B cell (primary cell): ENCODE data around the gene EMB. TPM values are rescaled to one million over a fixed set of nuclear protein-coding genes. Genes with fewer than 3 reads are reported as not detected.
"Not testable (repeated sequence)": the region's sequence is repeated elsewhere in the genome, so short reads cannot be mapped to it uniquely, and the experiment has no call there.

ENCODE experiments used
- ATAC-seq: fragments of 200-7000 bp; cut with Tn5 transposase; one replicate; pipeline ENCODE4 v1.10.0; 2021; ENCODE audit warnings: low read depth, mild to moderate bottlenecking, moderate number of reproducible peaks, moderate library complexity
- CTCF ChIA-PET: fragments of 350-600 bp; sonication (Branson Sonifier 250); formaldehyde crosslinking; loops from one replicate; lab custom pipeline; 2021; ENCODE audit warnings: antibody characterized with exemption, inconsistent platforms; lab: Charles Lee
- POLR2A ChIA-PET: fragments of 350-600 bp; sonication (Branson Sonifier 250); formaldehyde crosslinking; loops from one replicate; lab custom pipeline; 2021; ENCODE audit warnings: antibody characterized with exemption; lab: Charles Lee
- DNase-seq: peaks from one replicate; pipeline ENCODE4 v3.0.0; 2013
- H2AFZ ChIP-seq: 2 replicates; pipeline ENCODE4 v1.6.1; 2012; ENCODE audit warnings: mild to moderate bottlenecking, low read depth, low read length; ENCODE audit not compliant: insufficient read depth, poor library complexity, severe bottlenecking
- H3K27ac ChIP-seq, 2 donors: 1 replicate in 1 of 2; 2 replicates in 1 of 2; pipeline ENCODE4 v1.5.1; 2012 to 2013; ENCODE audit warnings: low read length in 2 of 2, mild to moderate bottlenecking in 2 of 2, moderate library complexity in 1 of 2
- H3K27me3 ChIP-seq, 4 experiments: fragments of 200-600 bp in 1 of 4; sonication (generic) in 1 of 4; replicated peaks in 1 of 4; 1 replicate in 2 of 4; 2 replicates in 2 of 4; pipeline versions ENCODE4 v1.6.1 to v1.7.0; 2013 to 2016; ENCODE audit warnings: low read length in 3 of 4, mild to moderate bottlenecking in 2 of 4, mixed read lengths in 1 of 4, moderate library complexity in 1 of 4; ENCODE audit not compliant: insufficient read depth in 4 of 4, control insufficient read depth in 3 of 4; ENCODE audit errors: control extremely low read depth in 1 of 4
- H3K36me3 ChIP-seq, 2 experiments: replicated peaks in 1 of 2; 1 replicate in 1 of 2; 2 replicates in 1 of 2; pipeline versions ENCODE4 v1.6.1 to v1.7.1; 2013; ENCODE audit warnings: low read length in 1 of 2; ENCODE audit not compliant: insufficient read depth in 2 of 2, control insufficient read depth in 1 of 2; ENCODE audit errors: control extremely low read depth in 1 of 2, extremely low read depth in 1 of 2
- H3K4me1 ChIP-seq, 2 donors: fragments of 200-600 bp in 1 of 2; sonication (generic) in 1 of 2; 1 replicate in 1 of 2; 2 replicates in 1 of 2; pipeline versions ENCODE4 v1.5.1 to v1.6.1; 2013 to 2017; ENCODE audit warnings: low read length in 2 of 2; ENCODE audit not compliant: control insufficient read depth in 2 of 2, insufficient read depth in 2 of 2
- H3K4me2 ChIP-seq: replicated peaks from 2 replicates; pipeline ENCODE3; 2012; ENCODE audit warnings: mild to moderate bottlenecking, low read depth, low read length; ENCODE audit not compliant: poor library complexity, severe bottlenecking
- H3K4me3 ChIP-seq, 5 experiments: fragments of 200-600 bp in 1 of 5; sonication (generic) in 1 of 5; 1 replicate in 3 of 5; 2 replicates in 2 of 5; pipeline versions ENCODE4 v1.5.1 to v1.7.0; 2011 to 2016; ENCODE audit warnings: low read length in 4 of 5, mild to moderate bottlenecking in 4 of 5, low read depth in 2 of 5, control low read depth in 1 of 5, moderate library complexity in 1 of 5; ENCODE audit not compliant: insufficient read depth in 1 of 5; ENCODE audit errors: control extremely low read depth in 1 of 5, extremely low read depth in 1 of 5
- H3K79me2 ChIP-seq: fragments of 200-600 bp; sonication (generic); one replicate; pipeline ENCODE4 v1.6.0; 2016; ENCODE audit warnings: low read length; ENCODE audit not compliant: control insufficient read depth, insufficient read depth
- H3K9ac ChIP-seq: fragments of 200-600 bp; sonication (generic); 2 replicates; pipeline ENCODE4 v1.6.1; 2017; ENCODE audit warnings: mild to moderate bottlenecking, low read length, moderate library complexity
- H3K9me3 ChIP-seq, 3 donors: one replicate each; pipeline versions ENCODE4 v1.6.1 to v1.7.1; 2013; ENCODE audit warnings: low read length in 2 of 3; ENCODE audit not compliant: control insufficient read depth in 2 of 3, insufficient read depth in 1 of 3; ENCODE audit errors: control extremely low read depth in 1 of 3
- H4K20me1 ChIP-seq: 2 replicates; pipeline ENCODE4 v1.6.0; 2012; ENCODE audit warnings: mild to moderate bottlenecking, low read length; ENCODE audit not compliant: insufficient read depth, control insufficient read depth, poor library complexity, severe bottlenecking
- H3K27ac Mint-ChIP-seq: one replicate; pipeline ENCODE4 v1.8.0; 2021; ENCODE audit warnings: mixed read lengths
- H3K27me3 Mint-ChIP-seq: one replicate; pipeline ENCODE4 v1.8.0; 2021; ENCODE audit warnings: mixed read lengths
- H3K4me1 Mint-ChIP-seq: one replicate; pipeline ENCODE4 v1.8.0; 2021; ENCODE audit warnings: mixed read lengths
- H3K4me3 Mint-ChIP-seq: one replicate; pipeline ENCODE4 v1.8.0; 2021; ENCODE audit warnings: mixed read lengths
- H3K9me3 Mint-ChIP-seq: one replicate; pipeline ENCODE4 v1.8.0; 2022; ENCODE audit warnings: mixed read lengths; ENCODE audit not compliant: insufficient read depth
- CTCF ChIP-seq: fragments of 200-600 bp; IDR thresholded peaks from one replicate; pipeline ENCODE4 v1.8.0; 2022; ENCODE audit warnings: antibody characterized with exemption, mild to moderate bottlenecking
- EZH2 ChIP-seq: IDR thresholded peaks from 2 replicates; pipeline ENCODE4 v1.6.1; 2012; ENCODE audit warnings: borderline replicate concordance, low read depth, mild to moderate bottlenecking, moderate library complexity, low read length; ENCODE audit not compliant: insufficient read depth, poor library complexity, severe bottlenecking
- WGBS: methylation state at CpG from one replicate; pipeline ENCODE4 v1.1.5; 2013; ENCODE audit warnings: missing lambda C conversion rate; ENCODE audit not compliant: insufficient coverage; 5-methylcytosine and 5-hydroxymethylcytosine counted together
- intact Hi-C: fragments of 100-400 bp; cut with micrococcal nuclease; formaldehyde crosslinking; loops from one replicate; pipeline ENCODE4 v1.10.0; 2022
- polyA minus RNA-seq: library from RNA; depleted of rRNA, polyadenylated mRNA; stranded (reverse); fragments of >200 nt; gene quantifications from 2 replicates; pipeline ENCODE4 v1.2.3, GENCODE V29; 2012
- polyA plus RNA-seq: library from polyadenylated mRNA; depleted of rRNA; stranded (reverse); fragments of >200 nt; gene quantifications from 2 replicates; pipeline ENCODE4 v1.2.3, GENCODE V29; 2012
- total RNA-seq, 2 donors: library from RNA; stranded (reverse); fragments of 120-200 nt in 1 of 2; gene quantifications; 1 replicate in 1 of 2; 2 replicates in 1 of 2; pipeline versions ENCODE4 v1.2.3 to v1.2.4, GENCODE V29; 2013 to 2022

The EMB gene
- total RNA-seq (95.5 and 95.7 TPM in 2 replicates), polyA plus RNA-seq (40.7 and 43.3 TPM in 2 replicates), polyA minus RNA-seq (60.9 and 119 TPM in 2 replicates)
- total RNA-seq (2013): 183 TPM

GRCh38 chr5:50440651-50441492 is at the start of gene EMB:
Gene EMB, minus strand, starts transcription at chr5:50441288. Its CDS starts 137 bp downstream, at chr5:50441151.
- intact Hi-C loops: loop anchor here (1.0 to 10.0 kb wide), 7 partner anchors 9 to 301 kb away; no protein-coding TSS in a partner anchor
- Mint-ChIP-seq H3K4me3 (peak within 1 kb of the TSS; percentile 95), H3K27ac (peak within 1 kb of the TSS; percentile 96), H3K9me3 (no peaks in the 10 kb centered on the region), H3K4me1 (peaks cover 64% of the 10 kb centered on the region), H3K27me3 (no peaks in the 10 kb centered on the region)
- WGBS: under 1% methylated on average over 75 of the region's 80 CpGs
- H3K27ac ChIP-seq: peak within 1 kb of the TSS; percentile 85 to 96
- ChIA-PET CTCF (interaction anchor here (0.6 to 2.9 kb wide), 17 partner anchors 10 to 412 kb away, joined by 3 to 27 read pairs (median 5); no protein-coding TSS in a partner anchor), POLR2A (interaction anchor here (0.7 to 2.4 kb wide), 6 partner anchors 13 to 226 kb away, joined by 3 to 19 read pairs (median 3); partner anchors contain the start of gene PARP8)
- peak within 1 kb of the TSS; percentile 84 for H2AFZ ChIP-seq
- H3K4me2 ChIP-seq: peak within 1 kb of the TSS; percentile 87
- H3K9me3 ChIP-seq: no peaks in the 10 kb centered on the region
- ATAC-seq (peak; percentile 74), DNase-seq (peak; percentile 91)
- no peaks in the 10 kb centered on the region for H4K20me1 ChIP-seq
- H3K79me2 ChIP-seq: peaks cover 41% of the 10 kb centered on the region
- peaks cover 38 to 44% of the 10 kb centered on the region in 2 donors for H3K4me1 ChIP-seq
- H3K9ac ChIP-seq: peak within 1 kb of the TSS; percentile 98
- peak within 1 kb of the TSS; percentile 64 to 86 (median 79) for H3K4me3 ChIP-seq
- H3K36me3 ChIP-seq: no peaks in the 10 kb centered on the region
- no peaks in the 10 kb centered on the region for H3K27me3 ChIP-seq
- TF ChIP-seq CTCF (peak; percentile 56), EZH2 (no peak)

GRCh38 chr5:50489491-50489890 is 48.4 kb upstream of the EMB start:
- ATAC-seq, H3K4me1 Mint-ChIP-seq, H3K9ac ChIP-seq, H3K36me3 ChIP-seq, H3K27me3 ChIP-seq, intact Hi-C loops, CTCF ChIA-PET, H3K27ac Mint-ChIP-seq, H3K27ac ChIP-seq, H3K9me3 Mint-ChIP-seq, DNase-seq, H3K4me3 ChIP-seq, H3K9me3 ChIP-seq, POLR2A ChIA-PET, H3K4me1 ChIP-seq, H3K27me3 Mint-ChIP-seq, H3K79me2 ChIP-seq, H2AFZ ChIP-seq, H3K4me3 Mint-ChIP-seq, H4K20me1 ChIP-seq, H3K4me2 ChIP-seq: not testable (repeated sequence)
- 92% methylated on average over 8 of the region's 10 CpGs for WGBS

- CTCF ChIA-PET, H3K4me1 ChIP-seq, H3K27me3 ChIP-seq, H3K4me1 Mint-ChIP-seq, H4K20me1 ChIP-seq, H3K9me3 Mint-ChIP-seq, H3K4me3 Mint-ChIP-seq, H3K9me3 ChIP-seq, H3K79me2 ChIP-seq, intact Hi-C loops, H3K4me2 ChIP-seq, H3K27me3 Mint-ChIP-seq, H3K4me3 ChIP-seq, H3K9ac ChIP-seq, DNase-seq, POLR2A ChIA-PET, ATAC-seq, H2AFZ ChIP-seq, H3K27ac Mint-ChIP-seq, H3K36me3 ChIP-seq, H3K27ac ChIP-seq: not testable (repeated sequence)
- 100% methylated on average over 1 of the region's 2 CpGs for WGBS
These were observed 37.7 kb upstream of the EMB start for GRCh38 chr5:50478790-50479189.
